MM.1S (cell line): ENCODE measurements around the gene DSTN.

Experiments used
- CTCF ChIP-seq: fragments of 300-600 bp; sonication (generic); IDR thresholded peaks from 2 replicates; pipeline ENCODE4 v1.5.1; 2016; ENCODE audit warnings: antibody characterized with exemption, low read length, mixed read lengths
- EZH2 ChIP-seq: fragments of 300-600 bp; sonication (generic); optimal IDR thresholded peaks from 2 replicates; pipeline ENCODE3; 2017; ENCODE audit warnings: low read depth, mild to moderate bottlenecking, antibody characterized with exemption, low read length, mixed read lengths

GRCh38 chr20:17589161-17589834 is 19.4 kb downstream of the DSTN start:
- TF ChIP-seq CTCF (no peak), EZH2 (no peak)
